Osteocyte (in vitro differentiated cells): Measurements from ENCODE around the gene FZR1. TPM values are rescaled to one million over a fixed set of nuclear protein-coding genes. Genes with fewer than 3 reads are reported as not detected.

Source experiments
- DNase-seq: peaks from one replicate; pipeline ENCODE4 v3.0.0; 2021; ENCODE audit warnings: mixed read lengths; ENCODE audit not compliant: unreplicated experiment; ENCODE audit errors: extremely low spot score
- H3K27ac Mint-ChIP-seq: one replicate; pipeline ENCODE4 v1.8.0; 2021; ENCODE audit warnings: mild to moderate bottlenecking, mixed read lengths; ENCODE audit not compliant: unreplicated experiment
- H3K27me3 Mint-ChIP-seq: one replicate; pipeline ENCODE4 v1.8.0; 2021; ENCODE audit warnings: mixed read lengths; ENCODE audit not compliant: unreplicated experiment
- H3K36me3 Mint-ChIP-seq: one replicate; pipeline ENCODE4 v1.8.0; 2021; ENCODE audit warnings: mixed read lengths; ENCODE audit not compliant: unreplicated experiment
- H3K4me1 Mint-ChIP-seq: one replicate; pipeline ENCODE4 v1.8.0; 2021; ENCODE audit warnings: mixed read lengths; ENCODE audit not compliant: unreplicated experiment
- H3K4me3 Mint-ChIP-seq: one replicate; pipeline ENCODE4 v1.8.0; 2021; ENCODE audit warnings: mild to moderate bottlenecking, moderate library complexity, mixed read lengths; ENCODE audit not compliant: unreplicated experiment
- H3K9me3 Mint-ChIP-seq: one replicate; pipeline ENCODE4 v1.8.0; 2021; ENCODE audit warnings: mixed read lengths; ENCODE audit not compliant: unreplicated experiment
- total RNA-seq: library from RNA; stranded (reverse); gene quantifications from 2 replicates; pipeline ENCODE4 v1.2.1, GENCODE V29; 2021
- TF ChIP-seq, protein P1 (sequence below): fragments of 200-600 bp; sonication (generic); IDR thresholded peaks from 2 replicates; pipeline ENCODE4 v1.5.0; 2021; ENCODE audit warnings: antibody characterized with exemption, mild to moderate bottlenecking, moderate library complexity

Gene FZR1
- total RNA-seq, 1 donor from 2014 or later = 45.3 TPM

DNA sequence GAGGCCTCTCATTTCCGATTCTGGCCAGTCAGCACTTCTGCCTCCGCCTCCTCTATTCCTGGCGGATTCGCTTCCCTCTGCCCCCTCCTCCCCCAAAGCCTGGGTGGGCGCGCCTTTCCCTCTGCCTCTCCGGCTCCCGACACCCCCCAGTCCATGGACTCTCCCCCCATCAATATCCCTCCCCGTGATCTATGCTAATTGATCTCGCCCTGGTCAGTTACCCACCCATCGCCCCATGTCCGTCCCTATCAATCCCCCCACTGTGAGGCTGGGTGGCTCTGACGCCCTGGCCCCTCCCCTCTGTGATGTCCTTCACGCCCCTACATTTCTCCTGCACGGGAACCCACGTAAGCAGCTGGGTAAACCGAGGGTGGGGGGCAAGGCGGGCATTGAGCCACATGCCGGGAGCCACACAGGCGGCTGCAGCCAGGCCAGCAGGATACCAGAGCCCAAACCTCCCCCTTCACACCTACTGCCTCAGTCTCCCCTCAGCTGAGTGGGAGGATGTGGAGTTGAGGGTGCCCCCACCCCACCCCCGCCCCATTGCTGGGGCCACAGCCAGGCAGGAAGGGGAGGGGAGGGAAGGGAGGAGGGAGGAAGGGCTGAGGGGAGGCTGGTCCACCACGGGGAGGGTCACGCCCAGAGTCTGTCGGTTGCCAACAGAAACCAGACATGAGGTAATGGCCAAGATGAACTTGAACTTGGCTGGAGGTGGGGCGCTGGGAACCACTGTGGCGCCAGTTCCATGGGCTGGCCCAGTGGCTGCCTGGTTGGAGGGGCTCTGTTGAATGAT lies 46.8 kb upstream of the FZR1 start:
- H3K9me3 Mint-ChIP-seq = no peaks in the 10 kb centered on the region
- no peaks in the 10 kb centered on the region for H3K27me3 Mint-ChIP-seq
- peaks cover 41% of the 10 kb centered on the region for H3K4me1 Mint-ChIP-seq
- H3K4me3 Mint-ChIP-seq = peak overlapping the region; percentile 26
- peak overlapping the region; percentile 91 for H3K27ac Mint-ChIP-seq
- H3K36me3 Mint-ChIP-seq = peaks cover 6% of the 10 kb centered on the region
- TF ChIP-seq, protein P1, sequence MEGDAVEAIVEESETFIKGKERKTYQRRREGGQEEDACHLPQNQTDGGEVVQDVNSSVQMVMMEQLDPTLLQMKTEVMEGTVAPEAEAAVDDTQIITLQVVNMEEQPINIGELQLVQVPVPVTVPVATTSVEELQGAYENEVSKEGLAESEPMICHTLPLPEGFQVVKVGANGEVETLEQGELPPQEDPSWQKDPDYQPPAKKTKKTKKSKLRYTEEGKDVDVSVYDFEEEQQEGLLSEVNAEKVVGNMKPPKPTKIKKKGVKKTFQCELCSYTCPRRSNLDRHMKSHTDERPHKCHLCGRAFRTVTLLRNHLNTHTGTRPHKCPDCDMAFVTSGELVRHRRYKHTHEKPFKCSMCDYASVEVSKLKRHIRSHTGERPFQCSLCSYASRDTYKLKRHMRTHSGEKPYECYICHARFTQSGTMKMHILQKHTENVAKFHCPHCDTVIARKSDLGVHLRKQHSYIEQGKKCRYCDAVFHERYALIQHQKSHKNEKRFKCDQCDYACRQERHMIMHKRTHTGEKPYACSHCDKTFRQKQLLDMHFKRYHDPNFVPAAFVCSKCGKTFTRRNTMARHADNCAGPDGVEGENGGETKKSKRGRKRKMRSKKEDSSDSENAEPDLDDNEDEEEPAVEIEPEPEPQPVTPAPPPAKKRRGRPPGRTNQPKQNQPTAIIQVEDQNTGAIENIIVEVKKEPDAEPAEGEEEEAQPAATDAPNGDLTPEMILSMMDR = no peak
- DNase-seq = no peak

DNA sequence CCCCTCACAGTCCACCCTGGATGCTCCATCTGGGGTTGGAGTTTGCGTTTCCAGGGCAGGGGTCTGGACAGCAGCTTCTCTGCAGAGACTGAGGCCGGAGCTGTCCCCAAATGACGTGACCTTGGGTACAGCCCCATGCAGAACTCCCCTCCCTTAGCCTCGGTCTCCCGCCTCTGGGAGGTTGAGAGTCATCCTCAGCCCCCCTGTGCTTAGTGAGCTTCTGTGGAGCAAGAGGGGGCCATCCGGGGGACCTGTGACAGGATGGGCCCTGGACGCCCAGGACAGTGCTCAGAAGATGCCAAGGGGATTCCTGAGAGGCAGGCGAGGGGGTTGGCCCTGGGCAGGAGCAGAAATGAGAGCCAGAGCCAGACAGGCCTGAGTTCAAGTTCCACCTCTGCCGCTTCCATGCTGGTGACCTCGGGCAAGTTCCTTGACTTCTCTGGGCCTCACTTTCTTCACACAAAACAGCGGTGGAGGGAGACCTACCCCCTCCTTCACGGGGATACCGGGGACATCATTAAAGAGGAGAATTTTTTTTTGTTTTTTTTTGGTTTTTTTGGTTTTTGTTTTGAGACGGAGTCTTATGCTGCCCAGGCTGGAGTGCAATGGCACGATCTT lies 46.0 kb upstream of the FZR1 start:
- TF ChIP-seq, protein P1 = no peak
- Mint-ChIP-seq H3K27ac (peak overlapping the region; percentile 91), H3K36me3 (peaks cover 6% of the 10 kb centered on the region), H3K9me3 (no peaks in the 10 kb centered on the region), H3K4me1 (peaks cover 41% of the 10 kb centered on the region), H3K27me3 (no peaks in the 10 kb centered on the region), H3K4me3 (no peak overlapping the region)
- no peak for DNase-seq

DNA sequence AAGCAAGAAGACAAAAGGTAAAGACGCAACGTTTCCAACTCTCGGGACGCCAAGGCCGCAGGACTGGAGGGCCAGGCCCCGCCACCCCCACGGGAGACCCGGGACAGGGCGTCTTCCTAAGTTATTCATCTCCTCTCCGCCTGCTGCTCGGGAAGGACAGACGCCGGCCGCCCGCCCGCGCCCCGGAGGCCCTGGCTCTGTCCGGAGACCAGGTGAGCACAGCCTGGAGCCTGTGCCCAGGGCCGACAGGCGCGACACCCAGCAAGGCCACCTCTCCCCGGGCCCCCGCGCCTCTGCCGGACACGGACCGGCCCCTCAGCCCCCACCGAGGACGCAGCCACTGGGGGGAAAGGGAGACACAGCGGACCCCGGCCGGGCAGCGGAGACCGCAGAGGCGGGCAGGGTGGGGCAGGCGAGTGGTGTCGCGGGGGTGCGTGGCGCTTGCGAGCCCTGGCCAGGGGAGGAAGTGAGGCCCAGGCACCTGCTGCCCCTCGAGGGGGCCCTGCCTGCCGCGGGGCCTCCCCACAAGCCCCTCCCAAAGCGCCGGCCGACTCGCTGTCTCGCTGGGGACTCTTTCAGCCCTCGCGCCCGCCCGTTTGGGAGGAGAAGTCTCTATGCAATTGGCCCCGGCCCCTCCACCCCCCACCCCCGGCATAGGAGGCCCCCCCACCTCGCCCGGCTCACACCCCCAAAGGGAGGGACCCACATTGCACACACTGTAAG lies 43.0 kb upstream of the FZR1 start:
- H3K4me3 Mint-ChIP-seq = no peak overlapping the region
- no peak for DNase-seq
- no peaks in the 10 kb centered on the region for H3K9me3 Mint-ChIP-seq
- TF ChIP-seq, protein P1 = no peak
- no peak overlapping the region for H3K27ac Mint-ChIP-seq
- H3K36me3 Mint-ChIP-seq = peaks cover 6% of the 10 kb centered on the region
- H3K27me3 Mint-ChIP-seq = no peaks in the 10 kb centered on the region
- peaks cover 29% of the 10 kb centered on the region for H3K4me1 Mint-ChIP-seq

DNA sequence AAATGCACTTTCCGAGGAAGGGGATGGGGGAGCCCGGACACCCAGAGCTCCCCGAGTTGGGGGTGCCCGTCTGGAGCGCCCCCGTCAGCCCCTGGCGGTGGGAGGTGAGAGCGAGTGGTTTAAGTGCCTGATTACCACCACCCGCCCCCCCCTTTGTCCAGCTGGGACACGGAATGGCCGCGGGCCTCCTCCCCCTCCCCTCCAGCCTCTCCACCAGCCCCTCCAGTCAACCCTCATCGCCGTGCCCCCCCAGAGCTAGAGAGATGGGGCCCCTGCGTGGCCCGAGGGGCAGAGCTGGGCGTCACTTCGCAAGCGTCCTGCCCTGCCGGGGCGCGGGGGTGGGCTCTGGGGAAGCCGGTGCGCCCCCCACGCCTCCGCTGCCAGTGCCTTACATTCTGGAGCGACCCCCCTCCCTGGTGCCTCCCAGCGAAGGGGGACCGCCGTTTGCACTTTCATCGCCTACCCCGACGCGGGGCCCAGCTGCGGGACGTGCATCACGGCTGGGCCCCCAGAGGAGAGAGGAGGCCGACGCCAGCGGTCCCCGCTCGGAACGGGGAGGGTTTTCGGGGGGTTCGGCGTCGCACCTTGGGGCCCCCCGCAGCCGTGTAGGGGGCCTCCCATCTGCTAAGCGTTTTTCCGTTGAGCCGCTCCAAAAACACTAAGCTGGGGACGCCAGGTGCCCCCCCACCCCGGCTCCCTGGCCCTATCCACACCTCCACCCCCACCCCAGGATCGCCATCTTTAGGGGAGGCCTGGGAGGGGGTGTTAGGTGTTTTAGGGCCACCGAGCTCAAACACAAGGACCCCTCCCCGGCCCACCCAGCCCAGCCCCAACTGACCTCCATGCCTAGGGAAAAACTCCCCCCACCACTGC lies 42.2 kb upstream of the FZR1 start:
- Mint-ChIP-seq H3K4me1 (peaks cover 24% of the 10 kb centered on the region), H3K27me3 (no peaks in the 10 kb centered on the region), H3K9me3 (no peaks in the 10 kb centered on the region), H3K4me3 (no peak overlapping the region), H3K36me3 (peaks cover 8% of the 10 kb centered on the region), H3K27ac (no peak overlapping the region)
- DNase-seq = no peak
- TF ChIP-seq, protein P1 = no peak
